Measurements from ENCODE around the gene PADI3. TPM values are rescaled to one million over a fixed set of nuclear protein-coding genes. Genes with fewer than 3 reads are reported as not detected.
A peak's percentile ranks its signal among the peaks of the same experiment; 100 is the strongest.

PADI3 gene
- total and polyA plus RNA-seq, 2 of the 8 experiments (the other 6 are each of a cell fraction or from before 2014, with no cell fraction given), result 0.37 to 0.94 TPM

DNA sequence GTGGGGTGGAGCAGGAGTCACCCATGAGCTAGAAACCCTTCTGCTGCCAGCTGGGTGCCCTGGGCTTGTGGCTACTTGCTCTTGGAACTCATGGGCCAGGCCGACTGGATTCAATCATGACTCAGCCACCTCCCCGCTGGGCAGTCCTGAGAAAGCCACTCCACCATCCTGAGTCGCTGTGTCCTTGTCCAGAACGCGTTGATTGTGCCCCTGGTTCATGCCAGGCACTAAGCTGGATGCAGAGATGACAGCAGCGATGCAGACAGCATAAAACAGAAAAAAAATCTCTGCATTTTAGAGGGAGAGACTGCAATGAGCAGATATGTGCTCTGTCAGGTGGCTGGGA lies 33.4 kb upstream of the PADI3 start:
- Histone ChIP-seq H4K20me1 (replicated peaks in 1 of 2; ENCODE audit: control insufficient read depth in 1 of 2, insufficient read depth in 2 of 2, low read length in 2 of 2) (no peaks in the 10 kb centered on the region), H4K8ac (ENCODE audit: extremely low read depth, insufficient read depth, low read length) (0 out of 2 replicates have a peak overlapping the region, but pooled peaks have one; percentile 7), H3K4me2 (ENCODE audit: insufficient read depth in 1 of 2, low read depth in 2 of 2, low read length in 2 of 2) (no peak overlapping the region), H2BK12ac (ENCODE audit: low read depth, low read length) (peak overlapping the region; percentile 80; the same call in 1 of the 2 replicates), H3K14ac (ENCODE audit: insufficient read length) (no peak overlapping the region), H3K4ac (replicated peaks; ENCODE audit: insufficient read length, low read depth, low read length) (no peak overlapping the region), H3K9me3 (ENCODE audit: insufficient read depth in 2 of 2, low read depth in 1 of 2, low read length in 1 of 2) (no peaks in the 10 kb centered on the region), H3K56ac (replicated peaks; ENCODE audit: insufficient read length, low read depth, low read length) (no peak overlapping the region), H3K4me1 (replicated peaks in 1 of 4; ENCODE audit: control insufficient read depth in 3 of 4, insufficient read depth in 4 of 4, low read length in 3 of 4) (peaks cover 0 to 14% (median 5%) of the 10 kb centered on the region in 4 experiments; a peak in 6 of 7 replicates), H3K79me1 (ENCODE audit: low read depth, low read length) (no peaks in the 10 kb centered on the region; the same call in 1 of the 2 replicates), H2BK20ac (ENCODE audit: low read length) (no peak overlapping the region), H2BK5ac (ENCODE audit: low read depth, low read length) (0 out of 2 replicates have a peak overlapping the region, but pooled peaks have one; percentile 24), H2BK120ac (replicated peaks; ENCODE audit: low read depth, low read length) (no peak overlapping the region), H2BK15ac (ENCODE audit: low read length) (0 out of 2 replicates have a peak overlapping the region, but pooled peaks have one; percentile 88), H3K36me3 (ENCODE audit: control insufficient read depth in 2 of 4, insufficient read depth in 4 of 4, low read length in 3 of 4) (no peaks in the 10 kb centered on the region), H3K18ac (ENCODE audit: extremely low read depth, low read length) (no peak overlapping the region), H2AK5ac (ENCODE audit: low read depth, low read length) (no peak overlapping the region), H3K27me3 (replicated peaks in 1 of 4; ENCODE audit: control insufficient read depth in 3 of 4, extremely low read depth in 1 of 4, insufficient read depth in 3 of 4, low read length in 3 of 4) (peaks cover 0 to 3% (median 0%) of the 10 kb centered on the region in 4 experiments; a peak in 2 of 7 replicates), H3K4me3 (ENCODE audit: extremely low read depth in 1 of 4, insufficient read depth in 2 of 4, low read depth in 3 of 4, low read length in 4 of 4) (no peak overlapping the region), H2AFZ (ENCODE audit: low read length) (no peak overlapping the region), H3K23ac (ENCODE audit: insufficient read length) (no peak overlapping the region), H4K91ac (replicated peaks; ENCODE audit: insufficient read length, low read length) (no peak overlapping the region), H3K23me2 (ENCODE audit: low read depth, low read length) (no peaks in the 10 kb centered on the region), H3K79me2 (ENCODE audit: control insufficient read depth in 1 of 2, insufficient read depth in 2 of 2, low read length in 2 of 2) (no peaks in the 10 kb centered on the region), H4K5ac (ENCODE audit: insufficient read length, low read depth, low read length) (no peak overlapping the region), H3K9ac (replicated peaks in 1 of 4; ENCODE audit: extremely low read depth in 1 of 4, low read depth in 3 of 4, low read length in 3 of 4) (no peak overlapping the region), H3K27ac (ENCODE audit: low read depth, low read length) (no peak overlapping the region)
- DNase-seq (ENCODE audit: low read depth in 1 of 2, low spot score in 2 of 2) (no peak), FAIRE-seq (no peak)
- no peak for TF ChIP-seq SIRT6 (IDR thresholded peaks at IDR 0.05; ENCODE audit: low read length)
- TF ChIP-seq SUZ12 (IDR thresholded peaks at IDR 0.05; ENCODE audit: low read length), result no peak
- no peak for TF ChIP-seq CBX5 (IDR thresholded peaks at IDR 0.05; ENCODE audit: low read depth, low read length)
- ChIA-PET POLR2A (ENCODE audit: partially characterized antibody) (interaction anchor here (0.9 to 1.1 kb wide), 2 partner anchors 12 to 43 kb away, joined by 3 read pairs; no protein-coding TSS in a partner anchor), CTCF (ENCODE audit: partially characterized antibody) (interaction anchor here (0.8 to 1.8 kb wide), 6 partner anchors 11 to 90 kb away, joined by 3 to 11 read pairs (median 4); partner anchors contain the start of gene PADI1)
- 86% methylated on average over 6 of the region's 6 CpGs; no CpG with 5 or more reads in 1 of the 2 experiments for WGBS, 2 experiments (ENCODE audit: extremely low coverage in 1 of 2, insufficient coverage in 1 of 2, insufficient read length in 1 of 2, insufficient replicate concordance in 2 of 2, low coverage in 1 of 2, low lambda C conversion rate in 2 of 2, missing lambda C conversion rate in 1 of 2)

Measured in H1 (cell line).